Measurements from ENCODE around the gene MED20. TPM values are rescaled to one million over a fixed set of nuclear protein-coding genes. Genes with fewer than 3 reads are reported as not detected.
"Not testable (repeated sequence)": the region's sequence is repeated elsewhere in the genome, so short reads cannot be mapped to it uniquely, and the experiment has no call there.

Gene MED20
- total RNA-seq, 2 experiments from 2014 or later = 24.0 to 27.4 TPM

DNA sequence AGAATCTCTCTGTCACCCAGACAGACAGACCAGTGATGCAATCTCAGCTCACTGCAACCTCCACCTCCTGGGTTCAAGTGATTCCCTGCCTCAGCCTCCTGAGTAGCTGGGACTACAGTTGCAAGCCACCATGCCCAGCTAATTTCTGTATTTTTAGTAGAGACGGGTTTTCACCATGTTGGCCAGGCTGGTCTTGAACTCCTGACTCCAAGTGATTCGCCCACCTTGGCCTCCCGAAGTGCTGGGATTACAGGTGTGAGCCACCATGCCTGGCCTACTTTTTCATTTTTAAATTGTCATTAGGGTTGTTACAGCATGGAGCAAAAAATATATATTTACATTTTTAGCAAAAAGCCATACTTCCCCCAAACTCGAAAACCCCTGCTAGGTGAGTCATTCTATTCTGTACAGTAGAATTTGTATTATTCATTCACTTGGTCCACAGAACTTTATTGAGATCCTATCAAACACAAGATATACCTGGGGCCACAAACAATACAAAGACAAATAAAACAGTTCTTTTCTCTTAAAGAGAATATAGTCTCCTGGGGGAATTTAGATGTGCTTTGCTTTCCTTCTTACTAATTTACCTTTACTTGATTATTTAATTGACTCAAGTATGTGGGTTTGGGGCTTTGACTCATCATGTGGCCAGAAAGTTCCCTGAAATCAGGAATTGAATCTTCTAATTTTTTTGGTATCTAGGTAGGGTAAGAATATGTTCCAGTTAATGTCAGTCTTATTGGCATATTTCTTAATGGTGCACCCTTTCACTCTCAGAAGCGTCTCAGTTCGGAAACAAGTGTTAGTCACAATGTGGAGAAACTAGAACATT is 37.3 kb upstream of the MED20 start:
- H3K4me1 Mint-ChIP-seq (ENCODE audit: low read depth) = peaks cover 83% of the 10 kb centered on the region
- intact Hi-C loops (cut with micrococcal nuclease) = loop anchor here (1.0 to 10.0 kb wide), 10 partner anchors 12 to 437 kb away; partner anchors contain the start of genes BYSL and MED20

DNA sequence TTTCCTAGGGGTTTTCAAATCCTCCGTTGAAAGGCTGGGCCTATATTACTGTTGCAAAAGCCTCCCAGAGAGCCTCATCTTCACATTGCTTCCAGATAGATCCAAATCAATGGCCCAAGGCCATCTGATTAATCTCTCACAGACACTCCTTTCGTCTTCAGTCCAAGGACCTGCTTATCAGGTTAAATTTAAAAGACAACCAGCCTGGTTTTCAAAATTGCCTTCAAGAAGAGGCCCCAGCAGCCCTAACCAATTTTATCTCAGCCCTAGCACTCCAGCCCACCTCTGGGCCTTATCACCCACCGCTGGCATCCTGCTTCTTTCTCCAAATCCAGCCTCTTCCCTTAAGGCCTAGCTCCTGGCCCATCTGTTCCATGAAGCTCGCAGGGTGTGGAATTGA is 36.2 kb upstream of the MED20 start:
- Mint-ChIP-seq H3K4me1 (ENCODE audit: low read depth) (peaks cover 83% of the 10 kb centered on the region), H3K9me3 (peaks cover 9% of the 10 kb centered on the region), H3K36me3 (ENCODE audit: low read depth) (peaks cover 18% of the 10 kb centered on the region), H3K4me3 (no peak overlapping the region), H3K27ac (peak overlapping the region; percentile 98), H3K27me3 (ENCODE audit: low read depth) (no peaks in the 10 kb centered on the region)
- no peak for DNase-seq
- intact Hi-C loops (cut with micrococcal nuclease) = loop anchor here (10.0 kb wide), 1 partner anchor 438 kb away; no protein-coding TSS in a partner anchor
- CTCF ChIA-PET = interaction anchor here (0.9 kb wide), 1 partner anchor 13 kb away, joined by 3 read pairs; no protein-coding TSS in a partner anchor

More for the DNA sequence above, 37.3 kb upstream of the MED20 start:
- H3K4me3 Mint-ChIP-seq = peak overlapping the region; percentile 32
- peaks cover 11% of the 10 kb centered on the region for H3K9me3 Mint-ChIP-seq
- CTCF ChIA-PET = interaction anchor here (0.7 to 5.8 kb wide), 4 partner anchors 10 to 86 kb away, joined by 3 to 35 read pairs (median 3); no protein-coding TSS in a partner anchor
- no peaks in the 10 kb centered on the region for H3K27me3 Mint-ChIP-seq (ENCODE audit: low read depth)
- H3K36me3 Mint-ChIP-seq (ENCODE audit: low read depth) = peaks cover 21% of the 10 kb centered on the region
- peak overlapping the region; percentile 98 for H3K27ac Mint-ChIP-seq
- peak; percentile 76 for DNase-seq

DNA sequence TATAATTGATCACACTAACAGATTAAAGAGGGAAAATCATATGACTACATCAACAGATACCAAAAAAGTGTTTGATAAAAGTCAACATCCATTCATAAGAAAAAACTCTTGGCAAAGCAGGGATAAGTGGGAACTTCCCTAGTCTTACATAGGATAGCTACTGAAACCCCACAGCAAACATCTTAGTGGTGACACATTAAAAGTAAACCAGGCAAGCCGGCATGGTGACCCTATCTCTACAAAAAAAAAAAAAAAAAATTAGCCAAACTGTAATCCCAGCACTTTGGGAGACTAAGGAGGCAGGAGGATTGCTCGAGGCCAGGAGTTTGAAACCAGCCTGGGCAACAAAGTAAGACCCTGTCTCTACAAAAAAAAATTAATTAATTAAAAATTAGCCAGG is 34.5 kb upstream of the MED20 start:
- CTCF ChIA-PET = interaction anchor here (0.6 to 1.6 kb wide), 3 partner anchors 9 to 221 kb away, joined by 3 to 5 read pairs (median 4); no protein-coding TSS in a partner anchor
- Mint-ChIP-seq H3K9me3 (peaks cover 9% of the 10 kb centered on the region), H3K27ac (peak overlapping the region; percentile 98), H3K27me3 (ENCODE audit: low read depth) (no peaks in the 10 kb centered on the region), H3K4me3 (no peak overlapping the region), H3K36me3 (ENCODE audit: low read depth) (peaks cover 11% of the 10 kb centered on the region), H3K4me1 (ENCODE audit: low read depth) (peaks cover 73% of the 10 kb centered on the region)
- DNase-seq = no peak
- intact Hi-C loops (cut with micrococcal nuclease) = loop anchor here (10.0 kb wide), 1 partner anchor 439 kb away; no protein-coding TSS in a partner anchor

DNA sequence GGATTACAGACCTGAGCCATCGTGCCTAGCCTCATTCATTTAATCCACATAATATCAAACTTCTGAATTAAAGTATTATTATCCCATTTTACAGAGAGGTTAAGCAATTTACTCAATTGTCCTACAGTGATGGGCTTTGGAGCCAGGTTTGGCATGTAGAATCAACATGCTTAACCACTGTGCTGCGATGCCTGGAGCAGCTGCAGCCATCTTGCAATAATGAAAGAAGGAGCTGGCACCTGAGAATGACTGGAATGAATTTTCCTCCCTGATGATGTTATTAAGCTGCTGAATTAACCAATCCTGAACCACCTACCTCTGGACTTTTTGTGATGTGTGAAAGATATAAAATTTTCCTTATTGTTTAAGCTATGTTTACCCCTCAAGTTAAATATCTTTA is 33.7 kb upstream of the MED20 start:
- peaks cover 10% of the 10 kb centered on the region for H3K36me3 Mint-ChIP-seq (ENCODE audit: low read depth)
- H3K27ac Mint-ChIP-seq = peak overlapping the region; percentile 98
- DNase-seq = no peak
- H3K9me3 Mint-ChIP-seq = peaks cover 9% of the 10 kb centered on the region
- peaks cover 71% of the 10 kb centered on the region for H3K4me1 Mint-ChIP-seq (ENCODE audit: low read depth)
- CTCF ChIA-PET = interaction anchor here (1.2 to 1.6 kb wide), 2 partner anchors 10 to 11 kb away, joined by 4 to 5 read pairs; no protein-coding TSS in a partner anchor
- no peak overlapping the region for H3K4me3 Mint-ChIP-seq
- intact Hi-C loops (cut with micrococcal nuclease) = loop anchor here (10.0 kb wide), 1 partner anchor 440 kb away; no protein-coding TSS in a partner anchor
- H3K27me3 Mint-ChIP-seq (ENCODE audit: low read depth) = no peaks in the 10 kb centered on the region

DNA sequence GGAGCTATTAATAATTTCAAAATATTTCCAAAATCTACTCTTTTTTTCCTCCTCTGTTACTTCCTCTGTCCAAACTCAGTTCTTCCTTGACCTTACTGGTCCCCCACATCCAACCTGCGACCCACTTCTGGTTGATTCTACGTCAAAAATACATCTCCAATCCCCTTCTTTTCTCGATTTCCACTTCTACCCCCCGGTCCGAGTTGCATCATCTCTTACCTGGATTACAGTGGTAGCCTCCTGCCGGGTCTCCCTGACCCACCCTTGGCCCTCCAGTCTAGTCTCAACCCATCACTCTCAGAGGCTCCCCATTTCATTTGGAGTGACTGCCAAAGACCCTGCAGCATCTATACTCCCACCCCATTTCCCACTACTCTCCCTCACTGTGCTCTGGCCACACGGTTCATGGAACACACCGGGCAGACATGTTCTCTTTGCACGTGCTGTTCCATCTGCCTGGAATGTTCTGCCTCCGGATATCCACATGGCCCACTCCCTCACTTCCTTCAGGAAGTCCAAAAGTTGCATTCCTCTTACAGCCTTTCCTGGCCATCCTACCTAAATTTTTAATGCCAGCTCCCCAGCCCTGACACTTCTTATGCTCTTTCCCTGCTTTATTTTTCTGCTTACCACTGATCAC is 26.8 kb upstream of the MED20 start:
- peaks cover 4% of the 10 kb centered on the region for H3K36me3 Mint-ChIP-seq (ENCODE audit: low read depth)
- H3K4me1 Mint-ChIP-seq (ENCODE audit: low read depth) = peaks cover 62% of the 10 kb centered on the region
- intact Hi-C loops (cut with micrococcal nuclease) = no loop called here
- CTCF ChIA-PET = interaction anchor here (1.1 to 1.5 kb wide), 3 partner anchors 16 to 96 kb away, joined by 3 to 4 read pairs (median 4); no protein-coding TSS in a partner anchor
- peak overlapping the region; percentile 68 for H3K27ac Mint-ChIP-seq
- H3K9me3 Mint-ChIP-seq = no peaks in the 10 kb centered on the region
- H3K27me3 Mint-ChIP-seq (ENCODE audit: low read depth) = no peaks in the 10 kb centered on the region
- no peak overlapping the region for H3K4me3 Mint-ChIP-seq
- DNase-seq = no peak

DNA sequence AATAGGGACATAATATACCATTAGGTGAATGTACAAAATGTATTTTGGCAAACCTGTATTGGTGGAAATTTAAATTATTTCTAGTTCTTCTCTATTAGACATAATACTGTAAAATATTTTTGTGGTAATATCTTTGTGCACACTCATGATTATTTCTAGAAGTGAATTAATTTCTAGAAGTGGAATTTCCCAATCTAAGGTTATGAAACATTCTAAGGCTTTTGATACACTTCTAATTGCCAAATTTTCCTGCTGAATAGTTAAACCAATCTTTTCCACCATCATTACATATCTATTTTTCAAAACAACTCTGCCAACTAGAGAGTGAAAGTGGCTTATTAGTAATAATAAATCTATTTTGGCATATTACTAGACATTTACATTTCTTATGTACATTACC is 22.5 kb upstream of the MED20 start:
- Mint-ChIP-seq H3K36me3 (ENCODE audit: low read depth) (peaks cover 35% of the 10 kb centered on the region), H3K27ac (peak overlapping the region; percentile 75), H3K27me3 (ENCODE audit: low read depth) (no peaks in the 10 kb centered on the region), H3K4me3 (no peak overlapping the region), H3K4me1 (ENCODE audit: low read depth) (peaks cover 50% of the 10 kb centered on the region), H3K9me3 (no peaks in the 10 kb centered on the region)
- no peak for DNase-seq
- intact Hi-C loops (cut with micrococcal nuclease) = no loop called here
- CTCF ChIA-PET = interaction anchor here (0.6 to 13.6 kb wide), 5 partner anchors 11 to 101 kb away, joined by 3 to 296 read pairs (median 5); partner anchors contain the start of genes BYSL, MED20 and TAF8

DNA sequence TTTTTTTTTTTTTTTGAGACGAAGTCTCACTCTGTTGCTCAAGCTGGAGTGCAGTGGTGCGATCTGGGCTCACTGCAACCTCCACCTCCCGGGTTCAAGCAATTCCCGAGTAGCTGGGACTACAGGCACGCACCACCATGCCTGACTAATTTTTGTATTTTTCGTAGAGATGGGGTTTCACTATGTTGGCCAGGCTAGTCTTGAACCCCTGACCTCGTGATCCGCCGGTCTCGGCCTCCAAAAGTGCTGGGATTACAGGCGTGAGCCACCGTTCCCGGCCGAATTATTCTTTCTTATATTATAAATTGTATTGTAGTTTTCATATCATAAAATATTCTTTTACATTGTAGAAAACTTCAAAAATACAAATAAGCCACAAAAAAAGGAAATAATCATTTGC is 21.9 kb upstream of the MED20 start:
- H3K27ac Mint-ChIP-seq = peak overlapping the region; percentile 99
- H3K4me1 Mint-ChIP-seq (ENCODE audit: low read depth) = peaks cover 46% of the 10 kb centered on the region
- H3K27me3 Mint-ChIP-seq (ENCODE audit: low read depth) = not testable (repeated sequence)

DNA sequence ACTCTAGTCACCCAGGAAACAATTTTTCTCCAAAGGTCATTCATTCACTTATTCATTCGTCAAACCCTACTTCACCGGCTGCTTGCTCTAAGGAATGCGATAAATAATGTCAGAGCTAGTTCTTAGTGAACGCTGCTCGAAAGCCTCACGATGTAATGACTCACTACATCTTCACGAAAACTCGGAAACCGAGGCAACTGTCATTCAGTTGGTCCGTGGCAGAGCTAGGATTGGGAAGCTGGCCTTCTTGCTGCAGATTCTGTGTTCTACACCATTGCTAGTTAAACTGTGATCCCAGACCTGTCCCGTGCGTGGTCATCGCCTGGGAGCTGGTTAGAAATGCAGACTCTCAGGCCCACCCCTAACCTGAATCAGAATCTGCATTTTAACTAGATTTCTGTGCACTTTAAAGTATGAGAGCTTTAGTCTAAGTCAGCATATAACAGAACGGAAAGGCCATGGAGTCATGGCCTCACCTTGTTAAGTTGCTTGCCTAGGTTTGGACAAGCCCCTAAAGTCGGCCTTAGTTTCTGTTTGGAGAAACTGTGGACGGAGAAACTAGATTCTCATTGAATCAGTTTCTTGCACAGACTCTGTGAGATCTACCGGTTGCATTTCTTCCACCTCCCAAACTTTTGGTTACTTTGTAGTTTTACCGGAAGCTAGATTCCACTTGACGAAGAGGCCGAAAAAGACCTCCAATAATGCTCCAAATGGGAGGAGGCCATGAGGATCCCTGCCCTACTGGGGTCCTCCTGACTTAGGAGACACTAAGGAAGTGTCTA is 21.3 kb upstream of the MED20 start:
- Mint-ChIP-seq H3K9me3 (no peaks in the 10 kb centered on the region), H3K27me3 (ENCODE audit: low read depth) (no peaks in the 10 kb centered on the region), H3K27ac (peak overlapping the region; percentile 99), H3K4me1 (ENCODE audit: low read depth) (peaks cover 45% of the 10 kb centered on the region), H3K4me3 (peak overlapping the region; percentile 100), H3K36me3 (ENCODE audit: low read depth) (peaks cover 43% of the 10 kb centered on the region)
- peak; percentile 79 for DNase-seq
- CTCF ChIA-PET = interaction anchor here (0.6 to 13.6 kb wide), 8 partner anchors 8 to 154 kb away, joined by 3 to 296 read pairs (median 5); partner anchors contain the start of genes BYSL, MED20 and TAF8
- intact Hi-C loops (cut with micrococcal nuclease) = loop anchor here (1.0 kb wide), 4 partner anchors 16 to 97 kb away; no protein-coding TSS in a partner anchor

More for the DNA sequence above, 21.9 kb upstream of the MED20 start:
- Mint-ChIP-seq H3K4me3 (peak overlapping the region; percentile 100), H3K36me3 (ENCODE audit: low read depth) (peaks cover 39% of the 10 kb centered on the region)
- H3K9me3 Mint-ChIP-seq, DNase-seq: not testable (repeated sequence)
- intact Hi-C loops (cut with micrococcal nuclease) = loop anchor here (1.0 kb wide), 4 partner anchors 15 to 96 kb away; no protein-coding TSS in a partner anchor
- CTCF ChIA-PET = interaction anchor here (0.6 to 13.6 kb wide), 6 partner anchors 18 to 155 kb away, joined by 3 to 296 read pairs (median 6); partner anchors contain the start of genes BYSL, MED20 and TAF8

DNA sequence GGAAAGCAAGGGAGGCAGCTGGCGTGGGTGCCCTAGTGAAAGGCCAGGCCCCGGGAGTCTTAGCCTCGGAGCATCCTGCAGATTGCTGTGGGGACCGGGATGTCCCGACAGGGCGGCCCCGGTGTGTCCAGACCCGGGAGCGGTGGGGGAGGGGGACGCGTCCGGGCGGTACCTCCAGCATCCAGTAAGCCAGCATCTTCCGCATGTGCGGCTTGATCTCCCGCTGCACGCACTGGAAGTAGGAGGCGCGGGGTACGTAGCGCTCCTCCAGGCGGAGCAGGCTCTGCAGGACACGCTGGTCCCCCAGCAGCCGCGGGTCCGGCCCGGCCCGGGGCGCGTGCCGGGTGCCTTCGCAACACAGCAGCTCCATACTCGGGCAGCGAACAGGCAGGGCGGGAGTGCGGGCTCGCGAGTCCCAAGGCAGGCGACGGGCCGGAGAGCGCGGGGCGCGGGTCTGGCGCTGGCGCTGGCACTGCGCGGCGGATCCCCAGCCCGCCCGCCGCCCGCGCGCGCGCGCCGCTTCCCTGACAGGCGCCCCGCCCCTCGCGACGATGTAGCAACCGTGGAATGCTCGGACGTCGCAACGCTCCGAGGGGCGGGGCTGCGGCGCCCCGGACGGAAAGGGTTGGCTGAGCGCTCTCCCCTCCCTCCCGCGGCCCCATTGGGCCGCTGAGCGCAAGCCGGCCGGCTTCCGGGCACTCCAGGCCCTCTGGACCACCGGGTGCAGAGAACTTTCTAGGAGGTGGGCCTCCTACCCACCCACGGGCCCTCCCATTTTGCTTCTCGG is 20.5 kb upstream of the MED20 start, which contains the start of gene CCND3:
Gene CCND3 (minus strand): TSS at position 529 of the 787 bp plus-strand sequence. CDS start 159 bp downstream, at position 370.
- Mint-ChIP-seq H3K4me3 (peak within 1 kb of the TSS; percentile 100), H3K4me1 (ENCODE audit: low read depth) (peaks cover 47% of the 10 kb centered on the region), H3K27ac (peak within 1 kb of the TSS; percentile 99), H3K9me3 (no peaks in the 10 kb centered on the region), H3K27me3 (ENCODE audit: low read depth) (no peaks in the 10 kb centered on the region), H3K36me3 (ENCODE audit: low read depth) (peaks cover 51% of the 10 kb centered on the region)
- CTCF ChIA-PET = interaction anchor here (1.3 to 13.6 kb wide), 6 partner anchors 9 to 103 kb away, joined by 3 to 296 read pairs (median 7); partner anchors contain the start of genes BYSL, MED20 and TAF8
- intact Hi-C loops (cut with micrococcal nuclease) = loop anchor here (1.0 kb wide), 4 partner anchors 17 to 98 kb away; no protein-coding TSS in a partner anchor
- DNase-seq = peak; percentile 93

DNA sequence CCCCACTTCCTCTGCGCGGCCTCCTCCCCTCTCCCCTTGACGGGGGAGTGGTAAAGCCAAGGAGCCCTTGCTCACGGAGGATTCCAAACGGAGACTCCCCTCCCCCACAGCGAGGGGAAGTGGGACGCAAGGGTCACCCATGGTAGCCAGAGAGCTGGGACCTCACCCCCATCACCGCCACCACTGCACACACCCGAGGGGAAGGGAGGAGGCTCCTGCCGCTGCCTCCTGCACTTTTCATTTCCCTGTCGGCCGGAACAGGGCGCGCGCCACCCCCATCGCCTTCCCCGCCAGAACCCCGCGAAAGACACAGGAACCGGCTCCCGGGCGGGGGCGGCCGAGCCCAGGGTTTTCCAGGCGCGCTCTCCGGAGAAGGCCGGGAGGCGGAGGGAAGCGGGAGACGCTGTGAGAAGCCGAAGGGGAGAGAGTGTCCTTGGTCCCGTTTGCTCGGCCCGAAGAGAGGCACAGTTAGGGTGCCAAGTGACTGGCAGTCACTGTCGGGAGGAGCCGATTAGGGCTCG is 19.9 kb upstream of the MED20 start:
- peaks cover 57% of the 10 kb centered on the region for H3K36me3 Mint-ChIP-seq (ENCODE audit: low read depth)
- no peaks in the 10 kb centered on the region for H3K27me3 Mint-ChIP-seq (ENCODE audit: low read depth)
- DNase-seq = peak; percentile 74
- H3K4me3 Mint-ChIP-seq = peak overlapping the region; percentile 100
- no peaks in the 10 kb centered on the region for H3K9me3 Mint-ChIP-seq
- CTCF ChIA-PET = interaction anchor here (0.8 to 13.6 kb wide), 7 partner anchors 10 to 153 kb away, joined by 3 to 296 read pairs (median 6); partner anchors contain the start of genes BYSL, MED20, TAF8 and TOMM6
- H3K4me1 Mint-ChIP-seq (ENCODE audit: low read depth) = peaks cover 50% of the 10 kb centered on the region
- H3K27ac Mint-ChIP-seq = peak overlapping the region; percentile 99
- intact Hi-C loops (cut with micrococcal nuclease) = loop anchor here (1.0 kb wide), 1 partner anchor 20 kb away; the partner anchor contains the start of genes BYSL and MED20
